Ovary (tissue), 3 donors: ENCODE data around the gene PIEZO1.

Source experiments
- CTCF ChIP-seq, 3 donors: fragments of 450-650 bp in 2 of 3; fragments of 200-600 bp in 1 of 3; IDR thresholded peaks; one replicate each; pipeline versions ENCODE4 v1.5.1 to v1.8.0; 2016 to 2022; ENCODE audit warnings: antibody characterized with exemption in 3 of 3, mild to moderate bottlenecking in 1 of 3
- EP300 ChIP-seq: sonication (generic); formaldehyde crosslinking; IDR thresholded peaks from one replicate; pipeline ENCODE4 v1.6.1; 2017; ENCODE audit warnings: antibody characterized with exemption
- POLR2A ChIP-seq: fragments of 450-650 bp; IDR thresholded peaks from one replicate; pipeline ENCODE4 v1.6.1; 2017; ENCODE audit warnings: antibody characterized with exemption, mild to moderate bottlenecking, moderate library complexity
- donor health status: DM: no; HTN: no; CAD: no.

GRCh38 chr16:88775825-88776224 is 9.2 kb downstream of the PIEZO1 start:
- TF ChIP-seq CTCF (IDR thresholded peaks at IDR 0.05) (no peak), POLR2A (no peak), EP300 (no peak)
